HepG2 (cell line): Measurements from ENCODE around the gene PPP1R3F. TPM values are rescaled to one million over a fixed set of nuclear protein-coding genes. Genes with fewer than 3 reads are reported as not detected.
A peak's percentile ranks its signal among the peaks of the same experiment; 100 is the strongest.

Experiments used
- ATAC-seq: fragments of 200-7000 bp; cut with Tn5 transposase; 3 replicates; pipeline ENCODE4 v1.9.1; 2020; ENCODE audit warnings: mild to moderate bottlenecking, moderate library complexity
- BruUV-seq: library from RNA; stranded (reverse); fragments of 400-500 nt; replicated peaks from 2 replicates; lab custom pipeline; 2021; lab: Mats Ljungman, UMichigan
- CTCF ChIA-PET: fragments of 300-600 bp; formaldehyde crosslinking; extraction: SDS; loops from one replicate; lab custom pipeline; 2021; ENCODE audit warnings: low total read pairs, inconsistent platforms, low intra/inter-chr PET ratio; lab: Yijun Ruan, JAX
- POLR2A ChIA-PET: fragments of 350-600 bp; sonication (Branson Sonifier 250); formaldehyde crosslinking; loops from one replicate; lab custom pipeline; 2020; ENCODE audit warnings: antibody characterized with exemption, inconsistent platforms; lab: Yijun Ruan, JAX
- DNase-seq: peaks from one replicate; pipeline ENCODE4 v3.0.0-alpha.2; 2015; ENCODE audit warnings: low spot score
- FAIRE-seq: peaks from 3 replicates; lab custom pipeline; 2011; peaks lifted over from hg19 to GRCh38; lab: Jason Lieb, UNC
- H2AFZ ChIP-seq: one replicate; pipeline ENCODE4 v1.6.1; 2011; ENCODE audit warnings: low read length, inconsistent platforms
- H3K27ac ChIP-seq: fragments of 300-600 bp; 3 replicates; pipeline ENCODE4 v1.8.0; 2011; ENCODE audit warnings: mixed run types, mild to moderate bottlenecking, mixed read lengths, low read length, inconsistent platforms; ENCODE audit not compliant: insufficient read depth; ENCODE audit errors: extremely low read length
- H3K27me3 ChIP-seq, 2 experiments: fragments of 200-600 bp in 1 of 2; 2 replicates in 1 of 2; 3 replicates in 1 of 2; pipeline versions ENCODE4 v1.6.0 to v1.8.0; 2011; ENCODE audit warnings: low read length in 2 of 2, mild to moderate bottlenecking in 2 of 2, moderate library complexity in 2 of 2, inconsistent platforms in 1 of 2; ENCODE audit not compliant: insufficient read depth in 2 of 2, control insufficient read depth in 1 of 2
- H3K36me3 ChIP-seq, 2 experiments: fragments of 200-600 bp in 1 of 2; replicated peaks in 1 of 2; 2 replicates in 1 of 2; 3 replicates in 1 of 2; pipeline versions ENCODE4 v1.5.1 to v1.8.0; 2011; ENCODE audit warnings: low read length in 2 of 2, inconsistent platforms in 1 of 2; ENCODE audit not compliant: insufficient read depth in 2 of 2, control insufficient read depth in 1 of 2
- H3K4me1 ChIP-seq: 2 replicates; pipeline ENCODE4 v1.5.1; 2012; ENCODE audit warnings: low read length, inconsistent platforms; ENCODE audit not compliant: insufficient read depth
- H3K4me2 ChIP-seq: 2 replicates; pipeline ENCODE4 v1.6.0; 2011; ENCODE audit warnings: low read depth, low read length, inconsistent platforms
- H3K4me3 ChIP-seq, 3 experiments: fragments of 200-600 bp in 1 of 3; sonication (generic), shearing (Covaris generic) in 1 of 3; replicated peaks in 1 of 3; 2 replicates each; pipeline ENCODE4 v1.5.1; 2011 to 2016; ENCODE audit warnings: low read length in 3 of 3, inconsistent platforms in 2 of 3, low read depth in 2 of 3, mild to moderate bottlenecking in 2 of 3, control low read depth in 1 of 3, mixed read lengths in 1 of 3; ENCODE audit not compliant: insufficient read depth in 1 of 3
- H3K79me2 ChIP-seq: one replicate; pipeline ENCODE4 v1.6.1; 2011; ENCODE audit warnings: low read length, inconsistent platforms; ENCODE audit not compliant: insufficient read depth
- H3K9ac ChIP-seq: 2 replicates; pipeline ENCODE4 v1.6.0; 2011; ENCODE audit warnings: mild to moderate bottlenecking, low read depth, low read length, inconsistent platforms; ENCODE audit not compliant: insufficient read depth
- H3K9me3 ChIP-seq: 2 replicates; pipeline ENCODE4 v1.5.1; 2012; ENCODE audit warnings: mild to moderate bottlenecking, low read length
- H4K20me1 ChIP-seq: 2 replicates; pipeline ENCODE4 v1.6.0; 2011; ENCODE audit warnings: inconsistent platforms, mild to moderate bottlenecking, low read length, moderate library complexity; ENCODE audit not compliant: insufficient read depth
- AGO2 ChIP-seq: fragments of 200-400 bp; formaldehyde crosslinking; optimal IDR thresholded peaks from 2 replicates; pipeline ENCODE3; 2017; ENCODE audit warnings: mild to moderate bottlenecking, low read depth, low read length, moderate library complexity
- DPF2 ChIP-seq: sonication (generic); formaldehyde crosslinking; IDR thresholded peaks from 2 replicates; pipeline ENCODE4 v1.4.0; 2020; ENCODE audit warnings: mild to moderate bottlenecking, low read depth, missing genetic modification reagents, borderline replicate concordance
- MTERF4 ChIP-seq: sonication (generic); formaldehyde crosslinking; IDR thresholded peaks from 2 replicates; pipeline ENCODE4 v1.8.0; 2023; ENCODE audit warnings: mild to moderate bottlenecking, missing genetic modification reagents
- NFKB2 ChIP-seq: sonication (generic); formaldehyde crosslinking; IDR thresholded peaks from 2 replicates; pipeline ENCODE4 v1.4.0; 2020; ENCODE audit warnings: missing genetic modification reagents, borderline replicate concordance
- POLR2G ChIP-seq: fragments of 200-400 bp; formaldehyde crosslinking; IDR thresholded peaks from 2 replicates; pipeline ENCODE4 v1.6.1; 2018; ENCODE audit warnings: mild to moderate bottlenecking, low read depth, low read length, moderate library complexity
- SKI ChIP-seq: fragments of 450-650 bp; IDR thresholded peaks from one replicate; pipeline ENCODE4 v1.6.1; 2018; ENCODE audit warnings: mild to moderate bottlenecking; ENCODE audit not compliant: partially characterized antibody
- ZFP37 ChIP-seq: sonication (generic); formaldehyde crosslinking; IDR thresholded peaks from 2 replicates; pipeline ENCODE4 v1.4.0; 2020; ENCODE audit warnings: missing genetic modification reagents, borderline replicate concordance
- ZNF12 ChIP-seq: sonication (generic); formaldehyde crosslinking; IDR thresholded peaks from 2 replicates; pipeline ENCODE4 v1.5.0; 2020; ENCODE audit warnings: missing genetic modification reagents
- ZNF230 ChIP-seq: sonication (generic); formaldehyde crosslinking; IDR thresholded peaks from 2 replicates; pipeline ENCODE4 v1.4.0; 2020; ENCODE audit warnings: mild to moderate bottlenecking, missing genetic modification reagents
- ZNF337 ChIP-seq: sonication (generic); formaldehyde crosslinking; IDR thresholded peaks from 2 replicates; pipeline ENCODE4 v1.5.1; 2020; ENCODE audit warnings: missing genetic modification reagents, low read depth, mild to moderate bottlenecking, borderline replicate concordance
- WGBS: methylation state at CpG from one replicate; pipeline ENCODE4 v1.1.6; 2017; ENCODE audit warnings: low lambda C conversion rate; 5-methylcytosine and 5-hydroxymethylcytosine counted together
- in situ Hi-C: cut with HindIII; loops from 2 replicates; pipeline ENCODE4 v1.10.0; 2017; ENCODE audit warnings: low pct_unique_long_range_greater_than_20kb; ENCODE audit not compliant: extremely low pct_ligation_motif_present
- intact Hi-C: fragments of 100-400 bp; cut with micrococcal nuclease; formaldehyde crosslinking; loops from one replicate; pipeline ENCODE4 v1.10.0; 2022; ENCODE audit not compliant: unreplicated experiment
- polyA plus RNA-seq, 8 experiments: library from polyadenylated mRNA; depleted of rRNA in 3 of 8; stranded (reverse) in 7 of 8; unstranded in 1 of 8; fragments of >200 nt; fragmentation: Illumina TruSeq in 4 of 8; extraction: Trizol in 4 of 8; gene quantifications; 2 replicates each; pipeline versions ENCODE4 v1.2.1 to v1.2.3, GENCODE V29; 2011 to 2016; ENCODE audit warnings: low read depth in 4 of 8, missing spikeins in 1 of 8, mixed read lengths in 1 of 8; ENCODE audit not compliant: insufficient read depth in 1 of 8
- total RNA-seq, 5 experiments: library from RNA; depleted of rRNA; stranded (reverse); fragments of >200 nt; fragmentation: Illumina TruSeq; extraction: Trizol; gene quantifications; 2 replicates each; pipeline ENCODE4 v1.2.3, GENCODE V29; 2016; ENCODE audit warnings: low read depth in 1 of 5
- TF ChIP-seq, protein P1 (sequence below): IDR thresholded peaks from 2 replicates; pipeline ENCODE4 v1.6.1; 2016; ENCODE audit warnings: missing compliant biosample characterization, missing genetic modification reagents, borderline replicate concordance
- TF ChIP-seq, protein P2 (sequence below): IDR thresholded peaks from 2 replicates; pipeline ENCODE4 v1.6.1; 2012; ENCODE audit warnings: low read length, improper control_type of control experiment

The PPP1R3F gene
- total and polyA plus RNA-seq, 2 of the 13 experiments (the other 11 are each of a cell fraction or from before 2014, with no cell fraction given) = 0.82 to 0.84 TPM

- DNase-seq (no peak), ATAC-seq (no peak), FAIRE-seq (no peak)
- peaks cover 11% of the 10 kb centered on the region for H3K4me1 ChIP-seq
- WGBS = no CpG with 5 or more reads among the region's 17 CpGs
- in situ Hi-C loops (no loop called here), intact Hi-C loops (no loop called here)
- no peak overlapping the region for H2AFZ ChIP-seq
- no TSS peak for BruUV-seq
- no peaks in the 10 kb centered on the region for H4K20me1 ChIP-seq
- H3K27ac ChIP-seq = no peak overlapping the region
- TF ChIP-seq POLR2G (no peak), ZNF12 (CRISPR knock-in tag) (peak; percentile 67; the same call in 1 of the 2 replicates)
- H3K4me3 ChIP-seq = no peak overlapping the region
- no peaks in the 10 kb centered on the region for H3K79me2 ChIP-seq
- CTCF ChIA-PET = no interaction called here
- H3K9ac ChIP-seq = no peak overlapping the region
- H3K4me2 ChIP-seq = no peak overlapping the region
- POLR2A ChIA-PET = no interaction called here
- H3K27me3 ChIP-seq = no peaks in the 10 kb centered on the region
- H3K9me3 ChIP-seq = no peaks in the 10 kb centered on the region
- no peaks in the 10 kb centered on the region for H3K36me3 ChIP-seq
These were observed 9.2 kb upstream of the PPP1R3F start for GRCh38 chrX:49260221-49260985.

DNA sequence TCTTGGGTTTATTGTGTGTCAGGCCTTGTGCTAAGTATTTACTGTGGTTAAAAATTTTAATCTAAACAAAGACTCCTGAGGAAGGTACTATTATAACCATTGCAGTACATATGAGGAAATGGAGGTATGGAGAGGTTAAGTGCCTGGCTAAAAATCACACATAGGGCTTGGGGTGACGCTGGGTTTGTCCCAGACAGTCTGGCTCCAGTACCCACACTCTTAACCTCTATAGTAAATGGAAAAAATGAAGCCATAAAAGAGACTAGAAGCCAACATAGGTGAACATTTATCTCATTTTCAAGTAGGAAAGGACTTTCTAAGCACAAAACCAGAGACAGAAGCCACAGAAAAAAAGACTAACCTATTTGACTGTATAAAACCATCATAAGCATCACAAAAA is 7.0 kb upstream of the PPP1R3F start:
- H3K79me2 ChIP-seq = no peaks in the 10 kb centered on the region
- POLR2A ChIA-PET = no interaction called here
- H3K4me3 ChIP-seq = no peak overlapping the region
- CTCF ChIA-PET = no interaction called here
- no peak overlapping the region for H3K27ac ChIP-seq
- no TSS peak for BruUV-seq
- intact Hi-C loops = no loop called here
- no peak overlapping the region for H3K9ac ChIP-seq
- H3K27me3 ChIP-seq = no peaks in the 10 kb centered on the region
- FAIRE-seq (no peak), DNase-seq (no peak), ATAC-seq (no peak)
- no peaks in the 10 kb centered on the region for H4K20me1 ChIP-seq
- peaks cover 23% of the 10 kb centered on the region for H3K4me1 ChIP-seq
- no peaks in the 10 kb centered on the region for H3K9me3 ChIP-seq
- H3K4me2 ChIP-seq = no peak overlapping the region
- 0% methylated on average over 1 of the region's 1 CpG for WGBS
- no peaks in the 10 kb centered on the region for H3K36me3 ChIP-seq
- no peak overlapping the region for H2AFZ ChIP-seq
- in situ Hi-C loops = no loop called here
- TF ChIP-seq ZNF230 (CRISPR knock-in tag) (no peak), NFKB2 (no peak), MTERF4 (CRISPR knock-in tag) (no peak), AGO2 (no peak), ZFP37 (CRISPR knock-in tag) (no peak), SKI (no peak), ZNF337 (CRISPR knock-in tag) (no peak), DPF2 (no peak)
- TF ChIP-seq, protein P1, sequence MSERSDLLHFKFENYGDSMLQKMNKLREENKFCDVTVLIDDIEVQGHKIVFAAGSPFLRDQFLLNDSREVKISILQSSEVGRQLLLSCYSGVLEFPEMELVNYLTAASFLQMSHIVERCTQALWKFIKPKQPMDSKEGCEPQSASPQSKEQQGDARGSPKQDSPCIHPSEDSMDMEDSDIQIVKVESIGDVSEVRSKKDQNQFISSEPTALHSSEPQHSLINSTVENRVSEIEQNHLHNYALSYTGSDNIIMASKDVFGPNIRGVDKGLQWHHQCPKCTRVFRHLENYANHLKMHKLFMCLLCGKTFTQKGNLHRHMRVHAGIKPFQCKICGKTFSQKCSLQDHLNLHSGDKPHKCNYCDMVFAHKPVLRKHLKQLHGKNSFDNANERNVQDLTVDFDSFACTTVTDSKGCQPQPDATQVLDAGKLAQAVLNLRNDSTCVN (CRISPR knock-in tag) = no peak
- TF ChIP-seq, protein P2, sequence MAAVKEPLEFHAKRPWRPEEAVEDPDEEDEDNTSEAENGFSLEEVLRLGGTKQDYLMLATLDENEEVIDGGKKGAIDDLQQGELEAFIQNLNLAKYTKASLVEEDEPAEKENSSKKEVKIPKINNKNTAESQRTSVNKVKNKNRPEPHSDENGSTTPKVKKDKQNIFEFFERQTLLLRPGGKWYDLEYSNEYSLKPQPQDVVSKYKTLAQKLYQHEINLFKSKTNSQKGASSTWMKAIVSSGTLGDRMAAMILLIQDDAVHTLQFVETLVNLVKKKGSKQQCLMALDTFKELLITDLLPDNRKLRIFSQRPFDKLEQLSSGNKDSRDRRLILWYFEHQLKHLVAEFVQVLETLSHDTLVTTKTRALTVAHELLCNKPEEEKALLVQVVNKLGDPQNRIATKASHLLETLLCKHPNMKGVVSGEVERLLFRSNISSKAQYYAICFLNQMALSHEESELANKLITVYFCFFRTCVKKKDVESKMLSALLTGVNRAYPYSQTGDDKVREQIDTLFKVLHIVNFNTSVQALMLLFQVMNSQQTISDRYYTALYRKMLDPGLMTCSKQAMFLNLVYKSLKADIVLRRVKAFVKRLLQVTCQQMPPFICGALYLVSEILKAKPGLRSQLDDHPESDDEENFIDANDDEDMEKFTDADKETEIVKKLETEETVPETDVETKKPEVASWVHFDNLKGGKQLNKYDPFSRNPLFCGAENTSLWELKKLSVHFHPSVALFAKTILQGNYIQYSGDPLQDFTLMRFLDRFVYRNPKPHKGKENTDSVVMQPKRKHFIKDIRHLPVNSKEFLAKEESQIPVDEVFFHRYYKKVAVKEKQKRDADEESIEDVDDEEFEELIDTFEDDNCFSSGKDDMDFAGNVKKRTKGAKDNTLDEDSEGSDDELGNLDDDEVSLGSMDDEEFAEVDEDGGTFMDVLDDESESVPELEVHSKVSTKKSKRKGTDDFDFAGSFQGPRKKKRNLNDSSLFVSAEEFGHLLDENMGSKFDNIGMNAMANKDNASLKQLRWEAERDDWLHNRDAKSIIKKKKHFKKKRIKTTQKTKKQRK = no peak
